Testis (tissue), 3 donors: ENCODE measurements around the gene MYG1. TPM values are rescaled to one million over a fixed set of nuclear protein-coding genes. Genes with fewer than 3 reads are reported as not detected.

Experiments
- DNase-seq: peaks from one replicate; pipeline ENCODE4 v3.0.0-alpha.2; 2019
- H3K27ac ChIP-seq, 2 donors: fragments of 200-600 bp; sonication (generic); one replicate each; pipeline ENCODE4 v1.5.1; 2019
- H3K27me3 ChIP-seq: fragments of 200-600 bp; sonication (generic); one replicate; pipeline ENCODE4 v1.5.1; 2019
- H3K36me3 ChIP-seq: fragments of 200-600 bp; sonication (generic); one replicate; pipeline ENCODE4 v1.5.1; 2017; ENCODE audit warnings: low read depth; ENCODE audit errors: missing control alignments
- H3K4me1 ChIP-seq: fragments of 200-600 bp; sonication (generic); one replicate; pipeline ENCODE4 v1.5.1; 2019
- H3K4me3 ChIP-seq, 2 donors: fragments of 200-600 bp; sonication (generic); one replicate each; pipeline ENCODE4 v1.5.1; 2017 to 2019
- H3K9me3 ChIP-seq: fragments of 200-600 bp; sonication (generic); one replicate; pipeline ENCODE4 v1.5.1; 2017
- CTCF ChIP-seq, 3 experiments: fragments of 450-650 bp in 2 of 3; fragments of 200-600 bp in 1 of 3; sonication (generic) in 1 of 3; IDR thresholded peaks; one replicate each; pipeline ENCODE4 v1.5.1; 2016 to 2019; ENCODE audit warnings: antibody characterized with exemption in 3 of 3, mild to moderate bottlenecking in 2 of 3, moderate library complexity in 1 of 3
- POLR2A ChIP-seq: fragments of 450-650 bp; IDR thresholded peaks from one replicate; pipeline ENCODE4 v1.6.1; 2017; ENCODE audit warnings: antibody characterized with exemption, mild to moderate bottlenecking, moderate library complexity
- WGBS, 2 donors: methylation state at CpG; one replicate each; pipeline ENCODE4 v1.1.5; 2018; 5-methylcytosine and 5-hydroxymethylcytosine counted together
- intact Hi-C: fragments of 100-400 bp; cut with DNase I; formaldehyde crosslinking; loops from one replicate; pipeline ENCODE4 v1.15.1; 2023; ENCODE audit warnings: low total_unique reads
- polyA plus RNA-seq: library from polyadenylated mRNA; stranded (reverse); fragments of 350-450 nt; fragmentation: Illumina TruSeq; extraction: RNeasy Lipid Tissue Mini Kit (QIAGEN cat#74804); gene quantifications from one replicate; pipeline ENCODE4 v1.2.3, GENCODE V29; 2014; ENCODE audit warnings: low read depth, low replicate concordance; ENCODE audit not compliant: insufficient read depth
- total RNA-seq, 2 donors: library from RNA; depleted of rRNA; stranded (reverse); fragments of >200 nt; gene quantifications; one replicate each; pipeline ENCODE4 v1.2.3, GENCODE V29; 2016

MYG1 gene
- total and polyA plus RNA-seq, 3 donors from 2014 or later = 106 to 287 (median 117) TPM

GRCh38 chr12:53267306-53267998 lies 32.0 kb upstream of the MYG1 start:
- Histone ChIP-seq H3K4me1 (peaks cover 5% of the 10 kb centered on the region), H3K27ac (peak overlapping the region; percentile 21 to 28), H3K9me3 (no peaks in the 10 kb centered on the region), H3K4me3 (peak overlapping the region; percentile 59 to 68), H3K36me3 (no peaks in the 10 kb centered on the region), H3K27me3 (no peaks in the 10 kb centered on the region)
- 36 to 43% methylated on average over 18 of the region's 18 CpGs for WGBS, 2 donors
- no peak for TF ChIP-seq POLR2A
- TF ChIP-seq CTCF (IDR thresholded peaks at IDR 0.05) = no peak
- no peak for DNase-seq
- intact Hi-C loops = no loop called here

GRCh38 chr12:53267999-53268629 lies 31.4 kb upstream of the MYG1 start, which contains the start of gene ESPL1:
TSS of gene ESPL1 (plus strand) at chr12:53268299. CDS start at chr12:53268767, 468 bp downstream.
- WGBS, 2 donors = 0% methylated on average over 39 to 58 of the region's 58 CpGs
- H3K27me3 ChIP-seq = no peaks in the 10 kb centered on the region
- peak; percentile 84 for DNase-seq
- H3K4me1 ChIP-seq = peaks cover 5% of the 10 kb centered on the region
- H3K4me3 ChIP-seq = peak within 1 kb of the TSS; percentile 59 to 68
- no peaks in the 10 kb centered on the region for H3K9me3 ChIP-seq
- TF ChIP-seq CTCF (IDR thresholded peaks at IDR 0.05) (peak; percentile 8 to 35 (median 13)), POLR2A (no peak)
- H3K27ac ChIP-seq = peak within 1 kb of the TSS; percentile 21 to 28
- no peaks in the 10 kb centered on the region for H3K36me3 ChIP-seq
- intact Hi-C loops = no loop called here

GRCh38 chr12:53268630-53269562 lies 30.6 kb upstream of the MYG1 start:
- peak overlapping the region; percentile 59 to 68 for H3K4me3 ChIP-seq
- 43% methylated on average over 17 to 20 of the region's 20 CpGs for WGBS, 2 donors
- TF ChIP-seq CTCF (IDR thresholded peaks at IDR 0.05) (no peak), POLR2A (no peak)
- no peaks in the 10 kb centered on the region for H3K27me3 ChIP-seq
- H3K36me3 ChIP-seq = no peaks in the 10 kb centered on the region
- DNase-seq = no peak
- H3K9me3 ChIP-seq = no peaks in the 10 kb centered on the region
- H3K4me1 ChIP-seq = peaks cover 5% of the 10 kb centered on the region
- no peak overlapping the region for H3K27ac ChIP-seq
- intact Hi-C loops = no loop called here

GRCh38 chr12:53274445-53274844 lies 25.1 kb upstream of the MYG1 start:
- Histone ChIP-seq H3K36me3 (no peaks in the 10 kb centered on the region), H3K27ac (no peak overlapping the region), H3K4me1 (no peaks in the 10 kb centered on the region), H3K4me3 (no peak overlapping the region), H3K9me3 (no peaks in the 10 kb centered on the region), H3K27me3 (no peaks in the 10 kb centered on the region)
- intact Hi-C loops = loop anchor here (10.0 kb wide), 1 partner anchor 60 kb away; no protein-coding TSS in a partner anchor
- no peak for DNase-seq
- 94 to 96% methylated on average over 5 of the region's 5 CpGs for WGBS, 2 donors
- TF ChIP-seq CTCF (IDR thresholded peaks at IDR 0.05) (no peak), POLR2A (no peak)
